ENCODE data around the gene MKI67. TPM values are rescaled to one million over a fixed set of nuclear protein-coding genes. Genes with fewer than 3 reads are reported as not detected.

Gene MKI67
- total RNA-seq, 4 donors from 2014 or later: 14.3 to 50.8 (median 26.1) TPM

- no peaks in the 10 kb centered on the region for H3K9me3 ChIP-seq
- H3K4me1 ChIP-seq: no peaks in the 10 kb centered on the region
- H3K4me3 ChIP-seq: no peak overlapping the region
- H3K27me3 ChIP-seq: peaks cover 0 to 3% (median 0%) of the 10 kb centered on the region in 4 donors
- no peak for TF ChIP-seq POLR2A (IDR thresholded peaks at IDR 0.05)
- no peak for TF ChIP-seq CTCF (IDR thresholded peaks at IDR 0.05)
- intact Hi-C loops (cut with DNase I): no loop called here
- peaks cover 0 to 57% (median 0%) of the 10 kb centered on the region in 3 donors for H3K36me3 ChIP-seq
- WGBS, 2 donors: 77 to 87% methylated on average over 9 to 10 of the region's 10 CpGs
- DNase-seq: no peak
- no peak overlapping the region for H3K27ac ChIP-seq
Measured at GRCh38 chr10:128084364-128084763, 41.9 kb downstream of the MKI67 start.

GRCh38 chr10:128083191-128083895 is 42.9 kb downstream of the MKI67 start:
- WGBS, 2 donors: 82 to 86% methylated on average over 14 to 15 of the region's 15 CpGs

GRCh38 chr10:128081720-128082119 is 44.5 kb downstream of the MKI67 start:
- no peak for TF ChIP-seq CTCF (IDR thresholded peaks at IDR 0.05)
- no peak for TF ChIP-seq POLR2A (IDR thresholded peaks at IDR 0.05)
- Histone ChIP-seq H3K27ac (no peak overlapping the region), H3K36me3 (peaks cover 11 to 83% (median 13%) of the 10 kb centered on the region in 3 donors), H3K27me3 (no peaks in the 10 kb centered on the region), H3K4me1 (no peaks in the 10 kb centered on the region), H3K9me3 (no peaks in the 10 kb centered on the region), H3K4me3 (no peak overlapping the region)
- DNase-seq: no peak
- WGBS, 2 donors: 66 to 85% methylated on average over 2 to 3 of the region's 3 CpGs
- intact Hi-C loops (cut with DNase I): no loop called here

More at GRCh38 chr10:128083191-128083895, 42.9 kb downstream of the MKI67 start:
- H3K4me3 ChIP-seq: no peak overlapping the region
- DNase-seq: no peak
- TF ChIP-seq CTCF (IDR thresholded peaks at IDR 0.05) (no peak), POLR2A (IDR thresholded peaks at IDR 0.05) (no peak)
- no peaks in the 10 kb centered on the region for H3K9me3 ChIP-seq
- H3K27ac ChIP-seq: no peak overlapping the region
- intact Hi-C loops (cut with DNase I): no loop called here
- H3K27me3 ChIP-seq: peaks cover 0 to 2% (median 0%) of the 10 kb centered on the region in 4 donors
- peaks cover 3 to 67% (median 5%) of the 10 kb centered on the region in 3 donors for H3K36me3 ChIP-seq
- H3K4me1 ChIP-seq: no peaks in the 10 kb centered on the region

- no peak overlapping the region for H3K27ac ChIP-seq
- intact Hi-C loops (cut with DNase I): no loop called here
- 80 to 88% methylated on average over 4 of the region's 4 CpGs for WGBS, 2 donors
- TF ChIP-seq CTCF (IDR thresholded peaks at IDR 0.05) (no peak), POLR2A (IDR thresholded peaks at IDR 0.05) (no peak)
- DNase-seq: no peak
- peaks cover 11 to 88% (median 13%) of the 10 kb centered on the region in 3 donors for H3K36me3 ChIP-seq
- no peak overlapping the region for H3K4me3 ChIP-seq
- no peaks in the 10 kb centered on the region for H3K4me1 ChIP-seq
- no peaks in the 10 kb centered on the region for H3K27me3 ChIP-seq
- H3K9me3 ChIP-seq: no peaks in the 10 kb centered on the region
Measured at GRCh38 chr10:128081222-128081621, 45.0 kb downstream of the MKI67 start.

GRCh38 chr10:128080641-128081040 is 45.6 kb downstream of the MKI67 start:
- no peak overlapping the region for H3K27ac ChIP-seq
- no peaks in the 10 kb centered on the region for H3K4me1 ChIP-seq
- WGBS, 2 donors: 83 to 95% methylated on average over 2 to 8 of the region's 8 CpGs
- no peaks in the 10 kb centered on the region for H3K27me3 ChIP-seq
- H3K9me3 ChIP-seq: no peaks in the 10 kb centered on the region
- no peak overlapping the region for H3K4me3 ChIP-seq
- H3K36me3 ChIP-seq: peaks cover 11 to 94% (median 13%) of the 10 kb centered on the region in 3 donors
- TF ChIP-seq POLR2A (IDR thresholded peaks at IDR 0.05): no peak
- TF ChIP-seq CTCF (IDR thresholded peaks at IDR 0.05): no peak
- intact Hi-C loops (cut with DNase I): no loop called here
- no peak for DNase-seq
